HEK293 (cell line): ENCODE results near the gene PIK3IP1.

ENCODE experiments used
- KLF1 ChIP-seq: fragments of 450-650 bp; formaldehyde crosslinking; IDR thresholded peaks from 2 replicates; pipeline ENCODE4 v1.5.1; 2016; ENCODE audit warnings: missing biosample characterization, missing genetic modification characterization
- RBAK ChIP-seq: fragments of 450-650 bp; formaldehyde crosslinking; IDR thresholded peaks from 2 replicates; pipeline ENCODE4 v1.5.1; 2016; ENCODE audit warnings: missing biosample characterization, missing genetic modification characterization
- SALL2 ChIP-seq: fragments of 450-650 bp; formaldehyde crosslinking; IDR thresholded peaks from 2 replicates; pipeline ENCODE4 v1.5.0; 2017; ENCODE audit warnings: missing biosample characterization, mild to moderate bottlenecking, missing genetic modification characterization, borderline replicate concordance
- ZEB2 ChIP-seq: fragments of 450-650 bp; formaldehyde crosslinking; IDR thresholded peaks from 2 replicates; pipeline ENCODE4 v1.5.1; 2016; ENCODE audit warnings: missing biosample characterization, missing genetic modification characterization
- ZFHX2 ChIP-seq: fragments of 450-650 bp; formaldehyde crosslinking; conservative IDR thresholded peaks from 2 replicates; pipeline ENCODE4 v1.5.1; 2016; ENCODE audit warnings: missing biosample characterization, missing genetic modification characterization
- ZNF239 ChIP-seq: fragments of 450-650 bp; formaldehyde crosslinking; IDR thresholded peaks from 2 replicates; pipeline ENCODE4 v1.5.1; 2016; ENCODE audit warnings: missing biosample characterization, missing genetic modification characterization
- ZNF558 ChIP-seq: fragments of 450-650 bp; formaldehyde crosslinking; IDR thresholded peaks from 2 replicates; pipeline ENCODE4 v1.5.1; 2016; ENCODE audit warnings: missing biosample characterization, missing genetic modification characterization
- ZNF561 ChIP-seq: fragments of 450-650 bp; IDR thresholded peaks from 2 replicates; pipeline ENCODE4 v1.5.1; 2018; ENCODE audit warnings: missing biosample characterization, missing genetic modification characterization, borderline replicate concordance
- ZNF660 ChIP-seq: fragments of 450-650 bp; IDR thresholded peaks from 2 replicates; pipeline ENCODE4 v1.5.1; 2018; ENCODE audit warnings: missing biosample characterization, mild to moderate bottlenecking, missing genetic modification characterization
- TF ChIP-seq, protein P1 (sequence below): fragments of 450-650 bp; formaldehyde crosslinking; IDR thresholded peaks from 2 replicates; pipeline ENCODE4 v1.5.1; 2016; ENCODE audit warnings: missing biosample characterization, missing genetic modification characterization
- TF ChIP-seq, protein P2 (sequence below): fragments of 450-650 bp; formaldehyde crosslinking; IDR thresholded peaks from 2 replicates; pipeline ENCODE4 v1.5.1; 2016; ENCODE audit warnings: missing biosample characterization, missing genetic modification characterization
- TF ChIP-seq, protein P3 (sequence below): fragments of 450-650 bp; formaldehyde crosslinking; IDR thresholded peaks from 2 replicates; pipeline ENCODE4 v1.5.1; 2017; ENCODE audit warnings: missing biosample characterization, missing genetic modification characterization
- TF ChIP-seq, protein P4 (sequence below): fragments of 450-650 bp; formaldehyde crosslinking; IDR thresholded peaks from 2 replicates; pipeline ENCODE4 v1.5.1; 2016; ENCODE audit warnings: missing biosample characterization, missing genetic modification characterization, low read depth
- TF ChIP-seq, protein P5 (sequence below): fragments of 450-650 bp; formaldehyde crosslinking; IDR thresholded peaks from 2 replicates; pipeline ENCODE4 v1.5.1; 2016; ENCODE audit warnings: missing biosample characterization, missing genetic modification characterization

DNA sequence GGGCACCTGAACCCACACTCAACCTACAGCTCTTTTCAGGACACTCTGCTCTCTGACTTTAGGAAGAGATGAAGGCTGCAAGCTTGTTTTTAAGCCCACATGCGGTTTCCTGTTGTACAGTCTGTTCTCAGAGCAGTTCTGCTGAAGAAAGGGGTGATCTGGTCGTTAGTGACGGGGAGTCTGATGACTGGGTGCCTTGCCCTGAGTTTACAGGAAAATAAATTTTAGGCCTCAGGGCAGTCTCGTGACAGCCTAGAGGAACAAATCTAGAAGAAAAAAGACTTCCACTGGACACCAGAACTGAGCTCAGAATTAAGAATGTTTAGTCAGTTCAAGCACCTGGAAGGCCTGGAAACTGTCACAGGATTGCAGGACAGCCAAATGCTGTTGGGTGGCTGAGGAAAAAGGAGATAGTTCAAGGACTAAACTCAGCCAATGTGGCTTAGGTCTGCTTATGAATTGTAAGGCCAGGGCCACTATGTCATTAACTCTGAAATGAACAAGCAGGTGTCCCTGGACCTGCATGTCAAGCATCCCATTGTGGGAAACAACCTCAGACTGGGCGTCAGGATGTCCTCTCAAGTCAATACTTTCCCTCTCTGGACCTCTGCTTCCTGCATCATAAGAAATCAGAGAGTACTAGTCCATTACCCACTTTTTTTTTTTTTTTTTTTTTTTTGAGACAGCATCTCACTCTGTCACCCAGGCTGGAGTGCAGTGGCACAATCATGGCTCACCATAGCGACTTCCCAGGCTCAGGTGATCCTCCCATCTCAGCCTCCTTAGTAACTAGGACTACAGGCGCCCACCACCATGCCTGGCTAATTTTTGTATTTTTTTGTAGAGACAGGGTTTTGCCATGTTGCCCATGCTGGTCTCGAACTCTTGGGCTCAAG lies 5.7 kb downstream of the PIK3IP1 start:
- TF ChIP-seq, protein P1, sequence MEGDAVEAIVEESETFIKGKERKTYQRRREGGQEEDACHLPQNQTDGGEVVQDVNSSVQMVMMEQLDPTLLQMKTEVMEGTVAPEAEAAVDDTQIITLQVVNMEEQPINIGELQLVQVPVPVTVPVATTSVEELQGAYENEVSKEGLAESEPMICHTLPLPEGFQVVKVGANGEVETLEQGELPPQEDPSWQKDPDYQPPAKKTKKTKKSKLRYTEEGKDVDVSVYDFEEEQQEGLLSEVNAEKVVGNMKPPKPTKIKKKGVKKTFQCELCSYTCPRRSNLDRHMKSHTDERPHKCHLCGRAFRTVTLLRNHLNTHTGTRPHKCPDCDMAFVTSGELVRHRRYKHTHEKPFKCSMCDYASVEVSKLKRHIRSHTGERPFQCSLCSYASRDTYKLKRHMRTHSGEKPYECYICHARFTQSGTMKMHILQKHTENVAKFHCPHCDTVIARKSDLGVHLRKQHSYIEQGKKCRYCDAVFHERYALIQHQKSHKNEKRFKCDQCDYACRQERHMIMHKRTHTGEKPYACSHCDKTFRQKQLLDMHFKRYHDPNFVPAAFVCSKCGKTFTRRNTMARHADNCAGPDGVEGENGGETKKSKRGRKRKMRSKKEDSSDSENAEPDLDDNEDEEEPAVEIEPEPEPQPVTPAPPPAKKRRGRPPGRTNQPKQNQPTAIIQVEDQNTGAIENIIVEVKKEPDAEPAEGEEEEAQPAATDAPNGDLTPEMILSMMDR (tag by site-specific recombination), result no peak
- TF ChIP-seq ZNF660 (tag by site-specific recombination) (no peak), KLF1 (no peak), ZFHX2 (tag by site-specific recombination) (no peak), SALL2 (tag by site-specific recombination) (no peak), ZNF561 (tag by site-specific recombination) (no peak), ZEB2 (tag by site-specific recombination) (no peak), ZNF558 (tag by site-specific recombination) (no peak), ZNF239 (tag by site-specific recombination) (no peak), RBAK (no peak)
- TF ChIP-seq, protein P2, sequence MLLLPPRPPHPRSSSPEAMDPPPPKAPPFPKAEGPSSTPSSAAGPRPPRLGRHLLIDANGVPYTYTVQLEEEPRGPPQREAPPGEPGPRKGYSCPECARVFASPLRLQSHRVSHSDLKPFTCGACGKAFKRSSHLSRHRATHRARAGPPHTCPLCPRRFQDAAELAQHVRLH, result no peak
- TF ChIP-seq, protein P3, sequence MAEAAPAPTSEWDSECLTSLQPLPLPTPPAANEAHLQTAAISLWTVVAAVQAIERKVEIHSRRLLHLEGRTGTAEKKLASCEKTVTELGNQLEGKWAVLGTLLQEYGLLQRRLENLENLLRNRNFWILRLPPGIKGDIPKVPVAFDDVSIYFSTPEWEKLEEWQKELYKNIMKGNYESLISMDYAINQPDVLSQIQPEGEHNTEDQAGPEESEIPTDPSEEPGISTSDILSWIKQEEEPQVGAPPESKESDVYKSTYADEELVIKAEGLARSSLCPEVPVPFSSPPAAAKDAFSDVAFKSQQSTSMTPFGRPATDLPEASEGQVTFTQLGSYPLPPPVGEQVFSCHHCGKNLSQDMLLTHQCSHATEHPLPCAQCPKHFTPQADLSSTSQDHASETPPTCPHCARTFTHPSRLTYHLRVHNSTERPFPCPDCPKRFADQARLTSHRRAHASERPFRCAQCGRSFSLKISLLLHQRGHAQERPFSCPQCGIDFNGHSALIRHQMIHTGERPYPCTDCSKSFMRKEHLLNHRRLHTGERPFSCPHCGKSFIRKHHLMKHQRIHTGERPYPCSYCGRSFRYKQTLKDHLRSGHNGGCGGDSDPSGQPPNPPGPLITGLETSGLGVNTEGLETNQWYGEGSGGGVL, result no peak
- TF ChIP-seq, protein P4, sequence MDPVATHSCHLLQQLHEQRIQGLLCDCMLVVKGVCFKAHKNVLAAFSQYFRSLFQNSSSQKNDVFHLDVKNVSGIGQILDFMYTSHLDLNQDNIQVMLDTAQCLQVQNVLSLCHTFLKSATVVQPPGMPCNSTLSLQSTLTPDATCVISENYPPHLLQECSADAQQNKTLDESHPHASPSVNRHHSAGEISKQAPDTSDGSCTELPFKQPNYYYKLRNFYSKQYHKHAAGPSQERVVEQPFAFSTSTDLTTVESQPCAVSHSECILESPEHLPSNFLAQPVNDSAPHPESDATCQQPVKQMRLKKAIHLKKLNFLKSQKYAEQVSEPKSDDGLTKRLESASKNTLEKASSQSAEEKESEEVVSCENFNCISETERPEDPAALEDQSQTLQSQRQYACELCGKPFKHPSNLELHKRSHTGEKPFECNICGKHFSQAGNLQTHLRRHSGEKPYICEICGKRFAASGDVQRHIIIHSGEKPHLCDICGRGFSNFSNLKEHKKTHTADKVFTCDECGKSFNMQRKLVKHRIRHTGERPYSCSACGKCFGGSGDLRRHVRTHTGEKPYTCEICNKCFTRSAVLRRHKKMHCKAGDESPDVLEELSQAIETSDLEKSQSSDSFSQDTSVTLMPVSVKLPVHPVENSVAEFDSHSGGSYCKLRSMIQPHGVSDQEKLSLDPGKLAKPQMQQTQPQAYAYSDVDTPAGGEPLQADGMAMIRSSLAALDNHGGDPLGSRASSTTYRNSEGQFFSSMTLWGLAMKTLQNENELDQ (tag by site-specific recombination), result no peak
- TF ChIP-seq, protein P5, sequence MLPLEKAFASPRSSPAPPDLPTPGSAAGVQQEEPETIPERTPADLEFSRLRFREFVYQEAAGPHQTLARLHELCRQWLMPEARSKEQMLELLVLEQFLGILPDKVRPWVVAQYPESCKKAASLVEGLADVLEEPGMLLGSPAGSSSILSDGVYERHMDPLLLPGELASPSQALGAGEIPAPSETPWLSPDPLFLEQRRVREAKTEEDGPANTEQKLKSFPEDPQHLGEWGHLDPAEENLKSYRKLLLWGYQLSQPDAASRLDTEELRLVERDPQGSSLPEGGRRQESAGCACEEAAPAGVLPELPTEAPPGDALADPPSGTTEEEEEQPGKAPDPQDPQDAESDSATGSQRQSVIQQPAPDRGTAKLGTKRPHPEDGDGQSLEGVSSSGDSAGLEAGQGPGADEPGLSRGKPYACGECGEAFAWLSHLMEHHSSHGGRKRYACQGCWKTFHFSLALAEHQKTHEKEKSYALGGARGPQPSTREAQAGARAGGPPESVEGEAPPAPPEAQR, result no peak
